HG02678 (cell line): ENCODE data around the gene TPSG1.
"Not testable (repeated sequence)": the region's sequence is repeated elsewhere in the genome, so short reads cannot be mapped to it uniquely, and the experiment has no call there.

ENCODE experiments used
- ATAC-seq: cut with Tn5 transposase; IDR thresholded peaks from one replicate; pipeline ENCODE4 v1.9.1; 2021; ENCODE audit warnings: mild to moderate bottlenecking, moderate library complexity; ENCODE audit not compliant: unreplicated experiment

Gene TPSG1

GRCh38 chr16:1232049-1232748 lies 7.1 kb upstream of the TPSG1 start:
- ATAC-seq, result not testable (repeated sequence)

GRCh38 chr16:1231301-1231700 lies 6.2 kb upstream of the TPSG1 start:
- not testable (repeated sequence) for ATAC-seq

- not testable (repeated sequence) for ATAC-seq
Observed at GRCh38 chr16:1230471-1231212, 5.6 kb upstream of the TPSG1 start.

- not testable (repeated sequence) for ATAC-seq
Observed at GRCh38 chr16:1230084-1230470, 5.0 kb upstream of the TPSG1 start, which contains the start of gene TPSB2. TPSB2 (minus strand) TSS chr16:1230184; CDS start chr16:1229951, 233 bp downstream.

- ATAC-seq, result not testable (repeated sequence)
Observed at GRCh38 chr16:1229476-1229875, 4.4 kb upstream of the TPSG1 start.

- not testable (repeated sequence) for ATAC-seq
Observed at GRCh38 chr16:1228227-1228626, 3.2 kb upstream of the TPSG1 start.

- not testable (repeated sequence) for ATAC-seq
Observed at GRCh38 chr16:1226692-1227091, 1.6 kb upstream of the TPSG1 start.

- not testable (repeated sequence) for ATAC-seq
Observed at GRCh38 chr16:1225728-1226311, 752 bp upstream of the TPSG1 start.

GRCh38 chr16:1224558-1224957 lies 510 bp downstream of the TPSG1 start:
- ATAC-seq, result no peak

GRCh38 chr16:1223355-1224214 lies 1.5 kb downstream of the TPSG1 start:
- no peak for ATAC-seq

- ATAC-seq, result no peak
Observed at GRCh38 chr16:1222553-1223354, 2.3 kb downstream of the TPSG1 start.

GRCh38 chr16:1221628-1222552 lies 3.2 kb downstream of the TPSG1 start:
- ATAC-seq, result no peak

- no peak for ATAC-seq
Observed at GRCh38 chr16:1220841-1221627, 4.0 kb downstream of the TPSG1 start.

GRCh38 chr16:1220098-1220728 lies 4.9 kb downstream of the TPSG1 start:
- no peak for ATAC-seq

- ATAC-seq, result no peak
Observed at GRCh38 chr16:1218930-1219611, 6.0 kb downstream of the TPSG1 start.

- ATAC-seq, result no peak
Observed at GRCh38 chr16:1218061-1218929, 6.8 kb downstream of the TPSG1 start.
